ENCODE results near the gene CRB1.

- no peak for TF ChIP-seq POLR2AphosphoS5 (IDR thresholded peaks at IDR 0.05)
- no peak for TF ChIP-seq CTCF (IDR thresholded peaks at IDR 0.05)
Observed at GRCh38 chr1:197319631-197320030, 51.6 kb downstream of the CRB1 start.

Data from sigmoid colon (tissue), 4 donors.